ENCODE data around the gene ZCCHC24. TPM values are rescaled to one million over a fixed set of nuclear protein-coding genes. Genes with fewer than 3 reads are reported as not detected.
A peak's percentile ranks its signal among the peaks of the same experiment; 100 is the strongest.

The ZCCHC24 gene
- total RNA-seq, 1 donor from 2014 or later: 180 TPM

DNA sequence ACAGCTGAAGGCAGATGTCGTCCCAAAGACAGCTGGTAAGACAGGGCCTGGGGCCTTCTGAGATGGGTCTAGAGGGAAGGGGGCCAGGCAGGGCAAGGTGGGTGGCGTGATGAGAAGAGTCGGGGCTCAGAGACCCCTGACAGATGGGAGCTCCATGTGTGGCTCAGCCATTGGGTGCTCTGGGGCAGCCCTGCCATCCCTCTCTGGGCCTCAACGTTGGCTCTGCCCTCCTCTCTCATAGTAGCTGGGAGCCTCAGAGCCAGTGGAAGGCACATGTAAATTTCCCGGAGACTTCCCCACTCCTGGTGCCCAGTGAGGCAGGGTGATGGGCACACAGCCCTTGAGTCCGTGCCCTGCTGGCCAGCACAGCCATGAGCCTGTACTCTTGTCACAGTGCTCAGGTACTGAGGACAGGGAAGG, 96.3 kb downstream of the ZCCHC24 start:
- no peak for DNase-seq (ENCODE audit: low spot score in 2 of 2)
- Histone ChIP-seq H3K9me3 (no peaks in the 10 kb centered on the region), H3K27me3 (no peaks in the 10 kb centered on the region), H3K4me1 (peaks cover 4 to 10% of the 10 kb centered on the region in 2 donors), H3K36me3 (peaks cover 24 to 45% of the 10 kb centered on the region in 2 donors), H3K27ac (no peak overlapping the region), H3K4me3 (no peak overlapping the region)
- intact Hi-C loops (cut with DNase I): no loop called here
- TF ChIP-seq CTCF (IDR thresholded peaks at IDR 0.05): no peak

DNA sequence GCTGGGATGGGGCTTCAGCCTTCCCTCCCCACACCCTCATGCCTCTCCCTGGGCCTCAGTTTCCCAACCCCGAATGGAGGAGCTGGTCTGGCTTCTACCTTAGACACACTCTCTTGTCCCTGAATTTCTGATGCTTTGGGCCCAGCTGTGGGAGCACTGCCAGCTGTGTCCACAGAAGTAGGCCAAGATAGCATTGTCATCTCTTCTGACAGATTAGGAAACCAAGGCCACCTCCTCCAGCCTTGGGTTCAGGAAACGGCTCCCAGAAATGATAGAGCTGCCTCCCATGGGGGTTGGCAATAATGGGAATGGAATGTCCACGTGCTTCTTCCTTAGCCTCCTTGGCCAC, 96.8 kb downstream of the ZCCHC24 start:
- intact Hi-C loops (cut with DNase I): no loop called here
- Histone ChIP-seq H3K36me3 (peaks cover 24 to 40% of the 10 kb centered on the region in 2 donors), H3K27ac (peak overlapping the region in 1 of 2 donors; percentile 73), H3K9me3 (no peaks in the 10 kb centered on the region), H3K4me3 (peak overlapping the region; percentile 67 to 80), H3K27me3 (no peaks in the 10 kb centered on the region), H3K4me1 (peaks cover 4 to 10% of the 10 kb centered on the region in 2 donors)
- no peak for DNase-seq (ENCODE audit: low spot score in 2 of 2)
- no peak for TF ChIP-seq CTCF (IDR thresholded peaks at IDR 0.05)

DNA sequence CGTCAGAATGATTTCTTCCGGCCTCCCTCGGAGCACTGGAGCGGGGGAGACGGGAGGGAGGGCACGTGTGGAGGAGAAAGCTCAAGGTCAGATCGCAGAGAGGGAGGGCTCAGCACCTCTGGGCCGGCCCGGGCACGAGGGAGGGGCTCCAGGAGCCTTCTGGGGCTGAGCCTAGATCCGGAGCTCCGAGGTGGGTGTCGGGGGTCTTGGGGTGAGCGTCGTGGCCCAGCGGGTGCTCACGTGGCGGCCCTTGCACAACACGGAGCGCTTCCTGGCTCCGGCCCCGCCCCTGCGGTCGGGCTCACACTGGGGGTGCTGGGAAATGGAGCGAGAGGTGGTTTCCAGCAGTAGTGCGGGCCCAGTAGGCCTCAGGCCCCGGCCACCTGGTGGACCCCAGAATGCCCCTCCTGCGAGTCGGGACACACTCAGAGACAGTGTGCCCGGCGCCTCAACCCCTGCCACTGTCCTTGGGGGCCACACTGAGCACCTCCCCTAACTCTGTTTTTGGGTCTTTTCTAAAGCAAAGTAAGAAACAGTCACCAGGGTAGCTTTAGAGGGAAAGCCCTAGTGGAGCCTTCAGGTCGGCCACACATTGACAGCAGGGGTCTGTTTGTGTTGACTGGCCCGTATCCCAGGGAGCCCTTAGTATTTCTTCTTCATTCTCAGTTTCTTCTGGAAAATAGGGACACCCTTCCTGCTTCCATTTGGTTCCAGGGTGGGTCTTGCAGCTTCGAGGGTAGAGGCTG, 97.4 kb downstream of the ZCCHC24 start:
- H3K36me3 ChIP-seq: peaks cover 20 to 36% of the 10 kb centered on the region in 2 donors
- TF ChIP-seq CTCF (IDR thresholded peaks at IDR 0.05): no peak
- peak overlapping the region; percentile 64 to 73 for H3K27ac ChIP-seq
- DNase-seq (ENCODE audit: low spot score in 2 of 2): peak in 1 of 2 donors; percentile 84
- H3K9me3 ChIP-seq: no peaks in the 10 kb centered on the region
- no peaks in the 10 kb centered on the region for H3K27me3 ChIP-seq
- H3K4me1 ChIP-seq: peaks cover 4 to 10% of the 10 kb centered on the region in 2 donors
- intact Hi-C loops (cut with DNase I): no loop called here
- peak overlapping the region; percentile 67 to 80 for H3K4me3 ChIP-seq

GRCh38 chr10:79347226-79347893, 98.1 kb downstream of the ZCCHC24 start, which contains the start of gene PPIF:
PPIF (plus strand) TSS chr10:79347469; CDS start chr10:79347549, 80 bp downstream.
- Histone ChIP-seq H3K4me3 (peak within 1 kb of the TSS; percentile 67 to 80), H3K36me3 (peaks cover 17 to 29% of the 10 kb centered on the region in 2 donors), H3K27ac (peak within 1 kb of the TSS; percentile 64 to 73), H3K27me3 (no peaks in the 10 kb centered on the region), H3K4me1 (peaks cover 4 to 10% of the 10 kb centered on the region in 2 donors), H3K9me3 (no peaks in the 10 kb centered on the region)
- peak; percentile 77 to 97 for DNase-seq (ENCODE audit: low spot score in 2 of 2)
- peak; percentile 95 to 99 (median 99) for TF ChIP-seq CTCF (IDR thresholded peaks at IDR 0.05)
- intact Hi-C loops (cut with DNase I): no loop called here

- no peak for DNase-seq (ENCODE audit: low spot score in 2 of 2)
- H3K4me1 ChIP-seq: peaks cover 4 to 10% of the 10 kb centered on the region in 2 donors
- H3K36me3 ChIP-seq: peaks cover 11 to 21% of the 10 kb centered on the region in 2 donors
- intact Hi-C loops (cut with DNase I): no loop called here
- peak overlapping the region; percentile 67 to 80 for H3K4me3 ChIP-seq
- no peak overlapping the region for H3K27ac ChIP-seq
- no peaks in the 10 kb centered on the region for H3K9me3 ChIP-seq
- no peak for TF ChIP-seq CTCF (IDR thresholded peaks at IDR 0.05)
- no peaks in the 10 kb centered on the region for H3K27me3 ChIP-seq
Measured at GRCh38 chr10:79346388-79347225, 98.8 kb downstream of the ZCCHC24 start.

Measured in ascending aorta (tissue), 2 donors.